ENCODE measurements around the gene NUTM2E. TPM values are rescaled to one million over a fixed set of nuclear protein-coding genes. Genes with fewer than 3 reads are reported as not detected.

NUTM2E gene, protein sequence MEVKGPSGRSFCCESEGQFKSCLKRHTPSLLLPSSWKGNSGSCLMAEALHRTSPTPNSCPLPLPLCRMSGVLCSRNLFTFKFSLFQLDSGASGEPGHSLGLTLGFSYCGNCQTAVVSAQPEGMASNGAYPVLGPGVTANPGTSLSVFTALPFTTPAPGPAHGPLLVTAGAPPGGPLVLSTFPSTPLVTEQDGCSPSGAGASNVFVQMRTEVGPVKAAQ (N-terminal part only)
- total RNA-seq: not detected in 2 replicates

GRCh38 chr10:79826496-79827215 is at the start of gene NUTM2E:
Gene NUTM2E, plus strand, starts transcription at chr10:79826739. Its CDS starts 15,002 bp downstream, at chr10:79841741.

Other genes with a start within 250 kb of the NUTM2E start
- not detected in 2 replicates for gene SFTPA1, start 215.8 kb upstream of the NUTM2E start, total RNA-seq
- gene NUTM2B, start 123.5 kb upstream of the NUTM2E start, total RNA-seq: 0.29 TPM in 1 of 2 replicates, not detected in the other
- gene SFTPD, start 122.4 kb downstream of the NUTM2E start, total RNA-seq: not detected in 2 replicates

All from myometrial cell (primary cell).